ENCODE data around the gene LRP1B.

LRP1B gene

GRCh38 chr2:140363131-140363530, 1767.7 kb downstream of the LRP1B start:
- H3K36me3 ChIP-seq (ENCODE audit: control insufficient read depth, insufficient read depth, low read length, severe bottlenecking), result no peaks in the 10 kb centered on the region
- H3K9ac ChIP-seq (ENCODE audit: low read length), result no peak overlapping the region
- H3K27me3 ChIP-seq (replicated peaks; ENCODE audit: control insufficient read depth, insufficient read depth, low read length), result no peaks in the 10 kb centered on the region

GRCh38 chr2:140362361-140362760, 1768.5 kb downstream of the LRP1B start:
- no peaks in the 10 kb centered on the region for H3K27me3 ChIP-seq (replicated peaks; ENCODE audit: control insufficient read depth, insufficient read depth, low read length)
- no peaks in the 10 kb centered on the region for H3K36me3 ChIP-seq (ENCODE audit: control insufficient read depth, insufficient read depth, low read length, severe bottlenecking)
- no peak overlapping the region for H3K4me3 ChIP-seq (ENCODE audit: low read length)
- H3K9ac ChIP-seq (ENCODE audit: low read length), result no peak overlapping the region
- H3K9me3 ChIP-seq (ENCODE audit: control insufficient read depth, low read length), result no peaks in the 10 kb centered on the region
- DNase-seq (ENCODE audit: low read depth), result no peak
- peaks cover 5% of the 10 kb centered on the region for H3K4me1 ChIP-seq (ENCODE audit: control insufficient read depth, insufficient read depth, low read length)

More at GRCh38 chr2:140363131-140363530, 1767.7 kb downstream of the LRP1B start:
- H3K9me3 ChIP-seq (ENCODE audit: control insufficient read depth, low read length), result no peaks in the 10 kb centered on the region
- peaks cover 5% of the 10 kb centered on the region for H3K4me1 ChIP-seq (ENCODE audit: control insufficient read depth, insufficient read depth, low read length)
- no peak for DNase-seq (ENCODE audit: low read depth)
- H3K4me3 ChIP-seq (ENCODE audit: low read length), result no peak overlapping the region

GRCh38 chr2:140359056-140359771, 1771.6 kb downstream of the LRP1B start:
- no peaks in the 10 kb centered on the region for H3K9me3 ChIP-seq (ENCODE audit: control insufficient read depth, low read length)

GRCh38 chr2:140356697-140357096, 1774.1 kb downstream of the LRP1B start:
- H3K9ac ChIP-seq (ENCODE audit: low read length), result no peak overlapping the region
- H3K4me1 ChIP-seq (ENCODE audit: control insufficient read depth, insufficient read depth, low read length), result peaks cover 16% of the 10 kb centered on the region
- H3K4me3 ChIP-seq (ENCODE audit: low read length), result no peak overlapping the region
- DNase-seq (ENCODE audit: low read depth), result no peak
- no peaks in the 10 kb centered on the region for H3K36me3 ChIP-seq (ENCODE audit: control insufficient read depth, insufficient read depth, low read length, severe bottlenecking)
- H3K9me3 ChIP-seq (ENCODE audit: control insufficient read depth, low read length), result peaks cover 4% of the 10 kb centered on the region
- no peaks in the 10 kb centered on the region for H3K27me3 ChIP-seq (replicated peaks; ENCODE audit: control insufficient read depth, insufficient read depth, low read length)

More at GRCh38 chr2:140359056-140359771, 1771.6 kb downstream of the LRP1B start:
- Histone ChIP-seq H3K9ac (ENCODE audit: low read length) (no peak overlapping the region), H3K36me3 (ENCODE audit: control insufficient read depth, insufficient read depth, low read length, severe bottlenecking) (no peaks in the 10 kb centered on the region), H3K4me3 (ENCODE audit: low read length) (no peak overlapping the region), H3K4me1 (ENCODE audit: control insufficient read depth, insufficient read depth, low read length) (peaks cover 7% of the 10 kb centered on the region), H3K27me3 (replicated peaks; ENCODE audit: control insufficient read depth, insufficient read depth, low read length) (no peaks in the 10 kb centered on the region)
- no peak for DNase-seq (ENCODE audit: low read depth)

GRCh38 chr2:140355511-140356090, 1775.2 kb downstream of the LRP1B start:
- no peak overlapping the region for H3K4me3 ChIP-seq (ENCODE audit: low read length)
- no peak overlapping the region for H3K9ac ChIP-seq (ENCODE audit: low read length)
- DNase-seq (ENCODE audit: low read depth), result no peak
- no peaks in the 10 kb centered on the region for H3K27me3 ChIP-seq (replicated peaks; ENCODE audit: control insufficient read depth, insufficient read depth, low read length)
- H3K36me3 ChIP-seq (ENCODE audit: control insufficient read depth, insufficient read depth, low read length, severe bottlenecking), result no peaks in the 10 kb centered on the region
- H3K4me1 ChIP-seq (ENCODE audit: control insufficient read depth, insufficient read depth, low read length), result peaks cover 16% of the 10 kb centered on the region
- peaks cover 4% of the 10 kb centered on the region for H3K9me3 ChIP-seq (ENCODE audit: control insufficient read depth, low read length)

- Histone ChIP-seq H3K4me3 (ENCODE audit: low read length) (no peak overlapping the region), H3K9ac (ENCODE audit: low read length) (no peak overlapping the region), H3K4me1 (ENCODE audit: control insufficient read depth, insufficient read depth, low read length) (peaks cover 16% of the 10 kb centered on the region), H3K36me3 (ENCODE audit: control insufficient read depth, insufficient read depth, low read length, severe bottlenecking) (no peaks in the 10 kb centered on the region), H3K9me3 (ENCODE audit: control insufficient read depth, low read length) (peaks cover 4% of the 10 kb centered on the region), H3K27me3 (replicated peaks; ENCODE audit: control insufficient read depth, insufficient read depth, low read length) (no peaks in the 10 kb centered on the region)
- DNase-seq (ENCODE audit: low read depth), result no peak
Measured at GRCh38 chr2:140354544-140354943, 1776.3 kb downstream of the LRP1B start.

GRCh38 chr2:140353541-140353940, 1777.3 kb downstream of the LRP1B start:
- Histone ChIP-seq H3K36me3 (ENCODE audit: control insufficient read depth, insufficient read depth, low read length, severe bottlenecking) (no peaks in the 10 kb centered on the region), H3K9me3 (ENCODE audit: control insufficient read depth, low read length) (peaks cover 4% of the 10 kb centered on the region), H3K9ac (ENCODE audit: low read length) (no peak overlapping the region), H3K4me1 (ENCODE audit: control insufficient read depth, insufficient read depth, low read length) (peaks cover 11% of the 10 kb centered on the region), H3K27me3 (replicated peaks; ENCODE audit: control insufficient read depth, insufficient read depth, low read length) (no peaks in the 10 kb centered on the region), H3K4me3 (ENCODE audit: low read length) (no peak overlapping the region)
- peak; percentile 65 for DNase-seq (ENCODE audit: low read depth)

- no peak for DNase-seq (ENCODE audit: low read depth)
Measured at GRCh38 chr2:140351692-140352091, 1779.1 kb downstream of the LRP1B start.

GRCh38 chr2:140349695-140350094, 1781.1 kb downstream of the LRP1B start:
- Histone ChIP-seq H3K4me1 (ENCODE audit: control insufficient read depth, insufficient read depth, low read length) (peaks cover 16% of the 10 kb centered on the region), H3K4me3 (ENCODE audit: low read length) (no peak overlapping the region), H3K36me3 (ENCODE audit: control insufficient read depth, insufficient read depth, low read length, severe bottlenecking) (no peaks in the 10 kb centered on the region), H3K9ac (ENCODE audit: low read length) (no peak overlapping the region), H3K27me3 (replicated peaks; ENCODE audit: control insufficient read depth, insufficient read depth, low read length) (no peaks in the 10 kb centered on the region), H3K9me3 (ENCODE audit: control insufficient read depth, low read length) (peaks cover 4% of the 10 kb centered on the region)
- no peak for DNase-seq (ENCODE audit: low read depth)

More at GRCh38 chr2:140351692-140352091, 1779.1 kb downstream of the LRP1B start:
- Histone ChIP-seq H3K9ac (ENCODE audit: low read length) (no peak overlapping the region), H3K4me3 (ENCODE audit: low read length) (no peak overlapping the region), H3K36me3 (ENCODE audit: control insufficient read depth, insufficient read depth, low read length, severe bottlenecking) (no peaks in the 10 kb centered on the region), H3K27me3 (replicated peaks; ENCODE audit: control insufficient read depth, insufficient read depth, low read length) (no peaks in the 10 kb centered on the region), H3K9me3 (ENCODE audit: control insufficient read depth, low read length) (peaks cover 4% of the 10 kb centered on the region), H3K4me1 (ENCODE audit: control insufficient read depth, insufficient read depth, low read length) (peaks cover 11% of the 10 kb centered on the region)

- Histone ChIP-seq H3K36me3 (ENCODE audit: control insufficient read depth, insufficient read depth, low read length, severe bottlenecking) (no peaks in the 10 kb centered on the region), H3K9me3 (ENCODE audit: control insufficient read depth, low read length) (peaks cover 4% of the 10 kb centered on the region), H3K4me3 (ENCODE audit: low read length) (no peak overlapping the region), H3K27me3 (replicated peaks; ENCODE audit: control insufficient read depth, insufficient read depth, low read length) (no peaks in the 10 kb centered on the region), H3K4me1 (ENCODE audit: control insufficient read depth, insufficient read depth, low read length) (peaks cover 13% of the 10 kb centered on the region), H3K9ac (ENCODE audit: low read length) (no peak overlapping the region)
- DNase-seq (ENCODE audit: low read depth), result no peak
Measured at GRCh38 chr2:140348826-140349225, 1782.0 kb downstream of the LRP1B start.

GRCh38 chr2:140344838-140345237, 1786.0 kb downstream of the LRP1B start:
- H3K4me1 ChIP-seq (ENCODE audit: control insufficient read depth, insufficient read depth, low read length), result peaks cover 8% of the 10 kb centered on the region
- no peaks in the 10 kb centered on the region for H3K27me3 ChIP-seq (replicated peaks; ENCODE audit: control insufficient read depth, insufficient read depth, low read length)
- H3K9me3 ChIP-seq (ENCODE audit: control insufficient read depth, low read length), result no peaks in the 10 kb centered on the region
- H3K9ac ChIP-seq (ENCODE audit: low read length), result no peak overlapping the region
- H3K36me3 ChIP-seq (ENCODE audit: control insufficient read depth, insufficient read depth, low read length, severe bottlenecking), result no peaks in the 10 kb centered on the region
- no peak overlapping the region for H3K4me3 ChIP-seq (ENCODE audit: low read length)
- peak; percentile 38 for DNase-seq (ENCODE audit: low read depth)
